Neuronal stem cell (in vitro differentiated cells): Measurements from ENCODE around the gene KIF13A.
A peak's percentile ranks its signal among the peaks of the same experiment; 100 is the strongest.

Source experiments
- DNase-seq: peaks from one replicate; pipeline ENCODE4 v3.0.0-alpha.2; 2013; ENCODE audit warnings: low spot score
- H2AFZ ChIP-seq: one replicate; pipeline ENCODE4 v1.6.1; 2013; ENCODE audit warnings: mild to moderate bottlenecking, low read length, inconsistent platforms
- H2AK5ac ChIP-seq: 2 replicates; pipeline ENCODE4 v1.6.1; 2013; ENCODE audit warnings: low read depth, mild to moderate bottlenecking, inconsistent platforms, low read length, moderate library complexity, mixed read lengths
- H2BK120ac ChIP-seq: 2 replicates; pipeline ENCODE4 v1.6.1; 2013; ENCODE audit warnings: low read depth, mild to moderate bottlenecking, inconsistent platforms, low read length, moderate library complexity, mixed read lengths
- H2BK12ac ChIP-seq: one replicate; pipeline ENCODE4 v1.6.1; 2013; ENCODE audit warnings: low read length, inconsistent platforms
- H2BK15ac ChIP-seq: 2 replicates; pipeline ENCODE4 v1.6.1; 2013; ENCODE audit warnings: mild to moderate bottlenecking, low read length, inconsistent platforms, mixed read lengths
- H2BK5ac ChIP-seq: one replicate; pipeline ENCODE4 v1.6.1; 2013; ENCODE audit warnings: inconsistent platforms, mild to moderate bottlenecking, low read length, moderate library complexity
- H3K14ac ChIP-seq: one replicate; pipeline ENCODE4 v1.6.1; 2013; ENCODE audit warnings: low read length, inconsistent platforms
- H3K18ac ChIP-seq: 2 replicates; pipeline ENCODE4 v1.6.1; 2013; ENCODE audit warnings: low read length, inconsistent platforms
- H3K23ac ChIP-seq: 2 replicates; pipeline ENCODE4 v1.6.1; 2013; ENCODE audit warnings: low read depth, mild to moderate bottlenecking, mixed read lengths, low read length, inconsistent platforms; ENCODE audit not compliant: poor library complexity
- H3K27ac ChIP-seq: replicated peaks from 3 replicates; pipeline ENCODE4 v1.5.1; 2013; ENCODE audit warnings: low read length, inconsistent platforms
- H3K27me3 ChIP-seq, 3 experiments: 2 replicates each; pipeline ENCODE4 v1.6.1; 2013; ENCODE audit warnings: low read length in 3 of 3, mild to moderate bottlenecking in 2 of 3, inconsistent platforms in 1 of 3, low read depth in 1 of 3, mixed read lengths in 1 of 3, moderate library complexity in 1 of 3; ENCODE audit not compliant: control insufficient read depth in 3 of 3, insufficient read depth in 3 of 3
- H3K36me3 ChIP-seq, 2 donors: replicated peaks in 1 of 2; 2 replicates each; pipeline ENCODE4 v1.6.1; 2013; ENCODE audit warnings: low read length in 2 of 2; ENCODE audit not compliant: control insufficient read depth in 2 of 2, insufficient read depth in 2 of 2
- H3K4ac ChIP-seq: 2 replicates; pipeline ENCODE4 v1.6.1; 2013; ENCODE audit warnings: inconsistent platforms, mild to moderate bottlenecking, low read length, moderate library complexity
- H3K4me1 ChIP-seq, 2 donors: 1 replicate in 1 of 2; 2 replicates in 1 of 2; pipeline ENCODE4 v1.6.1; 2013; ENCODE audit warnings: low read length in 2 of 2, low read depth in 1 of 2; ENCODE audit not compliant: control insufficient read depth in 2 of 2, insufficient read depth in 1 of 2
- H3K4me2 ChIP-seq: one replicate; pipeline ENCODE4 v1.6.1; 2013; ENCODE audit warnings: mild to moderate bottlenecking, low read length, inconsistent platforms; ENCODE audit not compliant: insufficient read depth, poor library complexity, severe bottlenecking
- H3K4me3 ChIP-seq, 2 donors: 2 replicates each; pipeline ENCODE4 v1.5.1; 2013; ENCODE audit warnings: low read length in 2 of 2, mild to moderate bottlenecking in 2 of 2, inconsistent platforms in 1 of 2, moderate library complexity in 1 of 2
- H3K79me1 ChIP-seq: one replicate; pipeline ENCODE4 v1.6.1; 2013; ENCODE audit warnings: low read depth, mild to moderate bottlenecking, inconsistent platforms, low read length, moderate library complexity
- H3K9ac ChIP-seq: one replicate; pipeline ENCODE4 v1.6.1; 2013; ENCODE audit warnings: mild to moderate bottlenecking, low read depth, low read length, inconsistent platforms; ENCODE audit not compliant: poor library complexity
- H3K9me3 ChIP-seq, 2 donors: replicated peaks in 1 of 2; 2 replicates each; pipeline versions ENCODE3 to v1.6.1; 2013; ENCODE audit warnings: low read length in 2 of 2, mild to moderate bottlenecking in 2 of 2, inconsistent platforms in 1 of 2, low read depth in 1 of 2, mixed read lengths in 1 of 2, moderate library complexity in 1 of 2; ENCODE audit not compliant: control insufficient read depth in 2 of 2, insufficient read depth in 1 of 2
- H4K8ac ChIP-seq: one replicate; pipeline ENCODE4 v1.6.1; 2013; ENCODE audit warnings: low read depth, mild to moderate bottlenecking, inconsistent platforms, low read length, moderate library complexity
- H4K91ac ChIP-seq: one replicate; pipeline ENCODE4 v1.6.1; 2013; ENCODE audit warnings: low read length, low read depth, mild to moderate bottlenecking, inconsistent platforms; ENCODE audit not compliant: poor library complexity
- WGBS, 2 donors: extraction: QIAGEN DNeasy Blood & Tissue Kit; methylation state at CpG; one replicate each; pipeline ENCODE4 v1.1.7; 2013; ENCODE audit warnings: missing lambda C conversion rate in 2 of 2, mixed read lengths in 1 of 2; ENCODE audit not compliant: insufficient read length in 2 of 2, insufficient replicate concordance in 1 of 2; ENCODE audit errors: extremely low coverage in 2 of 2; 5-methylcytosine and 5-hydroxymethylcytosine counted together

The KIF13A gene

GRCh38 chr6:18031680-18032256, 44.3 kb upstream of the KIF13A start:
- no CpG with 5 or more reads among the region's 2 CpGs for WGBS, 2 donors

GRCh38 chr6:18031189-18031588, 43.8 kb upstream of the KIF13A start:
- no peaks in the 10 kb centered on the region for H3K79me1 ChIP-seq
- no peak overlapping the region for H3K4ac ChIP-seq
- no peak overlapping the region for H2BK5ac ChIP-seq
- H3K27ac ChIP-seq, result no peak overlapping the region
- no peak overlapping the region for H3K4me3 ChIP-seq
- no peak overlapping the region for H2BK12ac ChIP-seq
- H4K8ac ChIP-seq, result no peak overlapping the region
- H2AFZ ChIP-seq, result no peak overlapping the region
- H2BK120ac ChIP-seq, result no peak overlapping the region
- no peak for DNase-seq
- H3K9ac ChIP-seq, result no peak overlapping the region
- H3K23ac ChIP-seq, result no peak overlapping the region
- H4K91ac ChIP-seq, result no peak overlapping the region
- no peak overlapping the region for H3K18ac ChIP-seq
- H3K9me3 ChIP-seq, result no peaks in the 10 kb centered on the region
- no peaks in the 10 kb centered on the region for H3K36me3 ChIP-seq
- no CpG with 5 or more reads among the region's 2 CpGs for WGBS, 2 donors
- no peak overlapping the region for H2AK5ac ChIP-seq
- H3K4me1 ChIP-seq, result peaks cover 0 to 2% of the 10 kb centered on the region in 2 donors
- H3K4me2 ChIP-seq, result no peak overlapping the region
- H3K27me3 ChIP-seq, result no peaks in the 10 kb centered on the region
- H2BK15ac ChIP-seq, result no peak overlapping the region
- H3K14ac ChIP-seq, result no peak overlapping the region

More at GRCh38 chr6:18031680-18032256, 44.3 kb upstream of the KIF13A start:
- DNase-seq, result no peak
- Histone ChIP-seq H4K91ac (no peak overlapping the region), H2AFZ (no peak overlapping the region), H3K4ac (no peak overlapping the region), H3K79me1 (no peaks in the 10 kb centered on the region), H2BK15ac (no peak overlapping the region), H2BK120ac (no peak overlapping the region), H4K8ac (no peak overlapping the region), H3K27me3 (no peaks in the 10 kb centered on the region), H3K4me3 (no peak overlapping the region), H2BK12ac (no peak overlapping the region), H3K9me3 (no peaks in the 10 kb centered on the region), H3K18ac (no peak overlapping the region), H3K14ac (no peak overlapping the region), H3K9ac (no peak overlapping the region), H2AK5ac (no peak overlapping the region), H3K27ac (no peak overlapping the region), H3K23ac (no peak overlapping the region), H3K36me3 (no peaks in the 10 kb centered on the region), H3K4me1 (peaks cover 0 to 2% of the 10 kb centered on the region in 2 donors), H2BK5ac (no peak overlapping the region), H3K4me2 (no peak overlapping the region)

GRCh38 chr6:18028332-18028731, 40.9 kb upstream of the KIF13A start:
- Histone ChIP-seq H2BK15ac (no peak overlapping the region), H3K18ac (no peak overlapping the region), H4K8ac (no peak overlapping the region), H3K79me1 (no peaks in the 10 kb centered on the region), H2BK5ac (no peak overlapping the region), H2BK120ac (no peak overlapping the region), H3K23ac (no peak overlapping the region), H3K9me3 (no peaks in the 10 kb centered on the region), H3K9ac (no peak overlapping the region), H3K4me3 (no peak overlapping the region), H3K36me3 (no peaks in the 10 kb centered on the region), H3K4me2 (no peak overlapping the region), H3K27me3 (no peaks in the 10 kb centered on the region), H3K4ac (no peak overlapping the region), H2AFZ (no peak overlapping the region), H4K91ac (no peak overlapping the region), H3K4me1 (peaks cover 8 to 9% of the 10 kb centered on the region in 2 donors), H3K14ac (no peak overlapping the region), H2AK5ac (no peak overlapping the region), H3K27ac (no peak overlapping the region), H2BK12ac (no peak overlapping the region)
- WGBS, 2 donors, result no CpG with 5 or more reads among the region's 2 CpGs
- no peak for DNase-seq

DNA sequence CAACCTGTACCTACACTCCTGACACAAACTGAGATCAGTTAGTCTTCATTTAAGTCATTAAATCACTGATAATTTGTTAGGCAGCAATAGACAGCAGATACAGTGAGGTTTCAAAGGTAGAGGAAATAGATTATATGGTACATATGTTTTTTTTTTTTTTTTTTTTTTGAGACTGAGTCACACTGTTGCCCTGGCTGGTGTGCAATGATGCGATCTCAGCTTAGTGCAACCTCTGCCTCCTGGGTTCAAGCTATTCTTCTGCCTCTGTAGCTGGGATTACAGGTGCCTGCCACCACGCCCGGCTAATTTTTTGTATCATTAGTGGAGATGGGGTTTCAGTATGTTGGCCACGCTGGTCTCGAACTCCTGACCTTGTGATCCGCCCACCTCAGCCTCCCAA, 38.2 kb upstream of the KIF13A start:
- no peak overlapping the region for H3K4me3 ChIP-seq
- H3K79me1 ChIP-seq, result no peaks in the 10 kb centered on the region
- H2BK5ac ChIP-seq, result no peak overlapping the region
- no peak overlapping the region for H3K4ac ChIP-seq
- H2BK120ac ChIP-seq, result no peak overlapping the region
- H3K36me3 ChIP-seq, result no peaks in the 10 kb centered on the region
- no peak overlapping the region for H3K18ac ChIP-seq
- H3K9ac ChIP-seq, result no peak overlapping the region
- H3K23ac ChIP-seq, result no peak overlapping the region
- WGBS, 2 donors, result no CpG with 5 or more reads among the region's 6 CpGs
- no peak overlapping the region for H4K8ac ChIP-seq
- peaks cover 12 to 17% of the 10 kb centered on the region in 2 donors for H3K4me1 ChIP-seq
- peak overlapping the region; percentile 60 for H2BK12ac ChIP-seq
- H4K91ac ChIP-seq, result no peak overlapping the region
- H3K14ac ChIP-seq, result no peak overlapping the region
- H2AK5ac ChIP-seq, result no peak overlapping the region
- H3K27ac ChIP-seq, result no peak overlapping the region
- H3K9me3 ChIP-seq, result peaks cover 0 to 2% of the 10 kb centered on the region in 2 donors
- H3K4me2 ChIP-seq, result no peak overlapping the region
- H2AFZ ChIP-seq, result no peak overlapping the region
- no peak overlapping the region for H2BK15ac ChIP-seq
- DNase-seq, result no peak
- no peaks in the 10 kb centered on the region for H3K27me3 ChIP-seq
